Amniotic stem cell (primary cell): ENCODE results near the gene UTRN.

Experiments used
- DNase-seq: peaks from one replicate; lab custom pipeline; 2025; lab: John Stamatoyannopoulos, UW

Gene UTRN

GRCh38 chr6:144314003-144314485 lies 28.9 kb downstream of the UTRN start:
- no peak for DNase-seq

DNA sequence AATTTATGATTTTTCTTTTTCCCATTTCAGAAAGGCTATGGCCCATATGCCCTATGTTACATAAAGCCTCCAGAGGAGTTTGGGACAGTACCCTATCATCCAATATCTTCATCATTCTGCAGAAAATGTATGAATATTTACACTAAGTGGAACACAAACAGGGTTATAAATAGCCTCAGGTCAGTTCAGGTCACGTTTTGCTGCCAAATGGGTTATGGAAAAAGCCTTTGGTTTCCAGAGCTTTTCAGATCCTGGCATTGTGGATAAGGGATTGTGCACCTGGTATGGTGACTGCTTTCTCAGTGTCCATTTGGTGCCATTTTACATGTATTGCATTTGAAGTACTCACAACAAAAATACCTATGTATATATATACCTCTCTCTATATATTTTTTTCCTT lies 29.4 kb downstream of the UTRN start:
- no peak for DNase-seq

GRCh38 chr6:144315226-144315980 lies 30.3 kb downstream of the UTRN start:
- no peak for DNase-seq

DNA sequence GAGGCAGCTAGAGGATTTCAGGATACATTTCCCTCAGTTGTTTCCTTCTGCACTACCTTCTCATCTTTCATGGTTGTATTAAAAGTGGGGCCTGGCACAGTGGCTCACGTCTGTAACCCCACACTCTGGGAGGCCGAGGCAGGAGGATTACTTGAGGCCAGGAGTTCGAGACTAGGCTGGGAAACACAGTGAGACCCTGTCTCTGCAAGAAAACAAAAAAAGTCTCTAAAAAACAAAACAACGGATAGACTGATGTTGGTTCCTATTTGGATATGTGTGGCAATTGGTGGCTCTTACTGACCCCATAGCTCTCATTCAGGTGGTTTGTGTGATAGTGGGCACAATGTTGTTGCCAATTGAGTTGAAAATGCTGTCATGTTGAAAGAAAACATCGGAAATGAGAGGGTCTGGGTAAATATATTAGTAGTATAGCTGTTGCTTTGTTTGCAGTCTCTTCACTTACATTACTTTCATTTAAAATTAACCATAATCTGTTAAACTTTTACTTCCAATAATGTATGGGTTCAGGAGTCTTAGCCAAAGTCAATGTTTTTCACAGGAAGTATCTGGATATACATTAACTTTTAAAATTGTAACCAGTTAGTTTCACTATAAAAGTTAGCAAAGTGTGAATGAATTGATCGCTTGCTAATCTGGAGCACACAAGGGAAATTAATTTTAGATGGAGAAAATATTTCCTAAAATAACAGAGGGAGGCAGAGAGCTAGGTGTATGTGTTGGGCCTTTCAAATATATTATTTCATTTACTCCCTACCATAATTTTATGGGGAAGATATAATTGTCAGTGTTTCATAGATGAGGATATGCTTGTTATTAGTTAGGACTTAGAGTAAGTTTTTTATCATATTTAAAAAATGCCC lies 31.1 kb downstream of the UTRN start:
- no peak for DNase-seq

DNA sequence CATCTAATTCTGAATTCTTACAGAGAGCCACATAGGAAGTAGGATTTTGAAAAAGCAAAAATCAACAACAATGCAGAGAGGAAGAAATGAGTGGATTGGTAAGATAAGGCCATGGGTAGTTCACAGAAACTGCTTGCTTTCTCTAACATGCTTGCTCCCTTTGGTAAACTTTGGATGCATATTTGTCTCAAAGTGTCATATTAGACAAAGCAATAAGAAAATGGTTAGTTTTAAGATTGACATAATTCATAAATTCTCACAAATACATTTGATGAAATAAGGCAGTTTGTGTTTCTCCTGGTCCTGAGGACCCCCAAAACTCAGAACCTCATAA lies 31.7 kb downstream of the UTRN start:
- no peak for DNase-seq

GRCh38 chr6:144317736-144318135 lies 32.6 kb downstream of the UTRN start:
- no peak for DNase-seq

- DNase-seq = no peak
These were observed 34.1 kb downstream of the UTRN start for GRCh38 chr6:144319211-144319610.

DNA sequence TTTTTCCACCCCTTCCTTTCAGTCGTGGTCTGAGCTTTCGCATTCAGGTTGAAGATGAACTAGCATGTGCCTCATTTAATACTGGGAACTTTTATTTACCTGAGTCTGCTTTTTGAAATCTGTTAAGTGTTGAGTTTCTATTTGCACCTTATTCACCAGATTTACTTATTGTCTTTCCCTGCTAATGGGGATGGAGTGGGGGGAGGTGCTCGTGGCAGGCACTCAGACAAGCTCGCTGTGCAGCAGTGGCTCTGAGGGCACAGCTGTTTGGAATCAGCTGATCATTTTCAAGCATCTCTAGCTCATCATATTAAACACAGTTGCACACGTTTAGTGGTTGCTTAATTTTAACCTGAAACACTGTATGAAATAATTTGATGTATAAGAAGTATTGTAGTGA lies 35.6 kb downstream of the UTRN start:
- DNase-seq = no peak

DNA sequence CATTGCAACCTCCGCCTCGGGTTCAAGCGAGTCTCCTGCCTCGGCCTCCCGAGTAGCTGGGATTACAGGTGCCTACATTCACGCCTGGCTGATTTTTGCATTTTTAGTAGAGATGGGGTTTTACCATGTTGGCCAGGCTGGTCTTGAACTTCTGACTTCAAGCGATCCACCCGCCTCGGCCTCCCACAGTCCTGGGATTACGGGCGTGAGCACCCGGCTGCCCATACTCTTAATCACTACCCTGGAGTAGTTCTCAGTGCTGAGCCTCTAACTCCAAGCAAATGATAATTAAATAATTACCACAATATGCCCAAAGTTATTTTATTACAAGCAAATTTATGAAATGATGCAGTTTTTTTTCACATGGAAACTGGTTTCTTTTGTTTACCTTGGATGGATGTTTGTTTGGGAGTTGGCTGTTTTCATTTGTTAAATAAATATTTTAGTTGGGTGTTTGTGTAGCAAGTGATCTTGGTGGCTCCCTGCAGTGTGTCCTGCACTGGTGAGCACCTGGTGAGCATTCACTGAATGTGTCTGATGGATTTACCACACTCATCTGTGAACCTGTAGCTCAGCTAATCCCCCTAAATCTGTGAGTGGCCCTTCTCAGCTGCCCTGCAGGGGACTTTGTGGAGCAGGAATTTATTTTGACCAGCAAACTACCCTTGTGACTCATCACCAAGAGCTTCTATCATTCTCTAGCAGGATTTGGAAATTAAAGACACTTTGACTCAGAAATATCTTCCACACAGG lies 36.9 kb downstream of the UTRN start:
- no peak for DNase-seq

GRCh38 chr6:144325232-144325631 lies 40.1 kb downstream of the UTRN start:
- DNase-seq = no peak

GRCh38 chr6:144326393-144326792 lies 41.3 kb downstream of the UTRN start:
- no peak for DNase-seq

DNA sequence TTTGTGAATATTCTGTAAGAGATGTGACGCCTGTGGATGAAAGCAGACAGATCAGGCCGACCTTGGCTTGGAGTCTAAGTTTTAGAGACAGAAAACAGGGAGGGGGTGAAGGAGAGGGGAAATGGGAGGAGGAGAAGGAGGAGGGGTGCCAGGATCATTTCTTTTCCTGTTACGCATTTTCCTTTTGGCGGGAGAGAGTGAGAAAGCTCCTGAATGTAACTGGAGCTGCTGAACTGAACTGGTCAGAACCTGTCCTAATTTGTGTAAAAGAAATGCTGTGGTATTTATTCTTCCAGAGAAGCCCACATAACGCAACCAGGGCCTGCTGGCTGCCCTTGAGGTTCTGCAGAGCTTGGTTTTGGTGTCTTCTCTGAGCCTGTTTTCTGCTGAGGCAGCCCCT lies 41.9 kb downstream of the UTRN start:
- no peak for DNase-seq

DNA sequence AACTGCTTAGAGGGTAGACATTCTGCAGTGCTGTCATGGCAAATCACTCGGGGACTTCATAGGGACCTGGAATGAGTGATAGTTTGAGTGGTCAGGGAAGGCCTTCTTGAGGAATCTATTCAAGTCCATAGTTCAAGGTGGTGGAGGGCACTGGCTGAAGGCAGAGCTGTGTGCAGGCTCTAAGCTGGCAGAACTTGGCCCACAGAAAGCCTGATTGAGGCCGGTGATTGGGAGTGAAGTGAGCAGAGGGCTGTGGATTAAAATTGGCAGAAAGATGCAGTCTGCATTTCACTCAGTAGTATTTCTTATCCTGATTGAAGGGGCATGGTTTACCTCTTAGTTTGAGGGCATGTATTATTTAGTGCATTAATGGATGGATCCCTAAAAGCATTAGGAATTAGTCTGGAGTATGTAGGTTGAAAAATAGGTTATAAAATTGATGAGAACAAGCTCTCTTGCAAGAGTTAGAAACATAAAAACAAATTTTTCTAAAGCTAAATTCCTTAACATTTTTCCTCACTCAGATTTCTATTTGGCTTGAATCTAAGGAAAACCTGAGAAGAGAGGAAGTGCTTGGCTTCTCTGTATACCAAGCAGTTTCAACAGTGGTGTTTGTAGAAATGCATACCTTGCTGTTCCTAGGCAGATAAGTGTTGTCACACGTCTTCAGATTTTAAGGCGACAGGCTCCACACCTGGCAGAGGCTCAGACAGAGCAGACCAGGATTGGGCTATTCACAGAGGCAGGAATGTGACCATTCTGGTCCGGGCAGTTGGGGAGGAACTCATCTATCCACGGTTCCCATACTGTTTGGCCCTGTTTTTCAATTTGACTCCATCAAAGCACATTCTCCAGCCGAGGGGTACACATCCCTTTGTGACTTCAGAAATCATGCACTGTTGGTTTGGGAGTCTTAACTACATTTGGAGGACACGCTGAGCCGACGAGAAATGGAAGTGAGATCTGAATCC lies 45.2 kb downstream of the UTRN start:
- no peak for DNase-seq

DNA sequence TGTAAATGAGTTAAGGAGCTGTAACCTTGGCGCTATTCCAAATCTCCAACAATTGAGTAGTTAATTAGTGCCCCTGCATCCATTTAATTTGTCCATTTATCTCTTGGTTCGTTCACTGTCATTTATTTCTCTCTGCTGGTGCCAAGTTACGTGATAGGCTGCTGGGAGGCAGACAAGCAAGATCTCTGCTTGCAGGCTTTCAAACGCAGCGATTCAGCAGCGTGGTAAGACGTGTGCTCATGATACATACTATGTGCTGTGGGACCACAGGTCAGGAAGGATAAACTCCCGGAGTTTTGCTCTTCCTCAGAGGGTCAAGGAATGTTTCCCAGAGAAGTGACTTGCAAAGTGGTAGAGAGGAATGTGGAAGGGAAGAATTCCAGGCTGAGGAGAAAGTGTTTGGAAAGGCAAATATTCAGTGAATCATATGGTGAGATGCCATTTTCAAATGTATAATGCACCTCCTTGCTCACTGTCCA lies 46.4 kb downstream of the UTRN start:
- no peak for DNase-seq

DNA sequence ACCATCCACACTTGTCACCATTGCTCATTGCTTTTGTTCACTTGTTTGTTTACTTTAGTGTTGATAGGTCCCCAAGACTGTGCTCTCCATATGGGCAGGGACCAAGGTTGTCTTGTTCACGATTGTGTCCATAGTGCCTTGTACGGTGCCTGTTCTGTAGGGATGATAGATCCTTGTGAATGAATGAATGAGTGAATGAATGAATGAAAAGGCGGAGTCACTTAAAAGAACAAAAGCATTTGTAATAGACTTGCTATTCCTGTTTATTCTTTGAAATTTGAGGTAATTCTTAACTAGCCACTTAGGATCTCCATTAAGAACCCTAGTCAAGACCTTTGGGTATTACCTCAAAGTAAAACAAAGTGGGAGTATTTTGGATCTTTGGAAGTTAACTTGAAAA lies 47.0 kb downstream of the UTRN start:
- no peak for DNase-seq

DNA sequence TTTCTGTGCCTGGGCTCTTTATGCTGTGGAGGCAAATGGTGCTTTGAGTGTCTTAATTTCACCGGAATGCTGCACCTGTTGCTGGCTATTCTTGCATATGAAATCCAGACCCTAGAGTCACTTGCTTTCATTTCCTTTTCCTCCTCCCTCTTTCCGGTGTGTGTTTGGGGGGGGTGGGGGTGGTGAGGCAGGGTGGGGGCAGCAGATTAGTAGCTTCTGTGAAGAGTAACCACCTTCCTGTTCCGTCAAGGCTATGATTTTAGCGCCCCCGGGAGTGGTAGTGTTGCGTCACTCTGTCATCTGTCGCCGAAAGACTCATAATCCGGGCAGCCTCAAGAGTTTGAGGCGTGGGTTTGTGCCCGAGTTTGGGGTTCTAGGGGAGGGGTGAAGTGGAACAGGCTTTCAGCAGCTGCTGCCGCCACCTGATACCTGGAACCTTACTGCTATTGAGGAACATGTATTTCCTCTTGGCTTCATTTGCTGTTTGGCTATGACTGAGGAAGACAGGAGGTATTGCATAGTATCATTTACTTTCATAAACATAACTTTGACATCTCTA lies 49.1 kb downstream of the UTRN start:
- DNase-seq = no peak
